ENCODE data around the gene RFX2. TPM values are rescaled to one million over a fixed set of nuclear protein-coding genes. Genes with fewer than 3 reads are reported as not detected.
"Not testable (repeated sequence)": the region's sequence is repeated elsewhere in the genome, so short reads cannot be mapped to it uniquely, and the experiment has no call there.

RFX2 gene
- total RNA-seq, 1 donor from 2014 or later = 27.9 TPM

GRCh38 chr19:6017576-6017975 is 92.7 kb downstream of the RFX2 start:
- no peak for DNase-seq (ENCODE audit: low spot score)

DNA sequence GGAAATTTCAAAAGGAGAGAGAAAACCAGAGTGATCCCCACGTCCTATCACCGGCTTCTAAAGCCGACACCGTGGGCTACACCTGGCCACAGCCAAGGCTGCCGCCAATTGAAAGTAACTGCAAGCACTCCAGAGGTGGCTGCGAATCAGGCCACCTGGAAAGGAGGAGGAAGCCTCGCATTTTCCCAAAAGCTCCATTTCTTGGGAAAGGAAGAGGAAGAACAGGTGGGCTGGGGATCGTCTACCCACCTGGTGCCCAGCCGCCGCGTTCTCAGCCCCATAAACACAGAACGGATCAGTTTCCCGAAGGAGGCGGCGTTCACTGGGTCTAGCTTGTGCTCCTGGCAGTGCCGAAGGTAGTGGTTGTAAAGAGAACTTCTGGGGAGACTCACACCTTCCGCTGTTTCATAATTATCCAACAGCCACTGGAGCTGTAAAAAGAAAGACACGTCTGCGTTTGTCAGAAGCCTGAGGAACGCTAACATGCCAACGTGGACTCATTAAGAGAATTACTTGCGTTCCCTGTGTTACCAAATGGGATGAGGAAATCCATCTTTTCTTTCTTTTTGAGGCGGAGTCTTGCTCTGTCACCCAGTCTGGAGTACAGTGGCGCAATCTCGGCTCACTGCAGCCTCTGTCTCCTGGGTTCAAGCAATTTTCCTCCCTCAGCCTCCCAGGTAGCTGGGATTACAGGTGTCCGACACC is 94.3 kb downstream of the RFX2 start:
- no peak for DNase-seq (ENCODE audit: low spot score)

- no peak for DNase-seq (ENCODE audit: low spot score)
Measured at GRCh38 chr19:6014551-6015135, 95.7 kb downstream of the RFX2 start.

GRCh38 chr19:6012426-6013170 is 97.7 kb downstream of the RFX2 start:
- no peak for DNase-seq (ENCODE audit: low spot score)

DNA sequence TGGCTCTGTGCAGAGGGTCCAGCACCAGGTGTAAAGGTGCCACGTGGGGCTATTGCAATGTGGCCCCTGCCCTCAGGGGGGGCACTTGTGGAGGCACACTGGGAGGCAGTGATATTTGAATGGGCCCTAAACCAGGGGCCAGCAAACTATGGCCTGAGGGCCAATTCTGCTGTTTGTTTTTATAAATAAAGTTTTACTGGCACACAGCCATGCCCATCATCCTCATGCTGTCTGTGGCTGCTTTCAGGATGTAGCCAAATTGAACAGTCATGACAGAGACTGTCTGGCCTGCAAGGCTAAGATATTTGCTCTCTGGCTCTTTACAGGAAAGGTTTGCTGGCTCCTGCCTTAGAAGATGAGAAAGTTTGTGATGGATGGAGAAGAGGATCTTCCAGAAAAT is 98.5 kb downstream of the RFX2 start:
- DNase-seq (ENCODE audit: low spot score) = no peak

- DNase-seq (ENCODE audit: low spot score) = no peak
Measured at GRCh38 chr19:6011206-6011605, 99.1 kb downstream of the RFX2 start.

DNA sequence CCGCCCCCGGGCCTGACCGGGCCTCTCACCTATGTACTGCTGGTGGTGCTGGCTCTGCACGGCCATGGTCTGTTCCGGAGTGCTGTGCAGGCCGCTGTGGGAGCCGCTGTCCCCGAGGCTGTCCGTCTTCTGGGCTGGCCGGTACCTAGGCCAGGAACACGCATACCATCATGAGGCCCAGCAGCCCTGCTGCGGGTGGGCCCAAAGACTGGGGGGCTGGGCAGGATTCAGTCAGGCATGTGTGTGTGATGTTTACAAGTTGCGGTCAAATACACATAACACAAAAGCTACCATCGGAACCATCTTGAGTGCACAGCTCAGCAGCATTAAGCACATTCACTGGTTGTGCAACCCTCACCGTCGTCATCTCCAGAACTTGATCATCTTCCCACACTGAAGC is 100.2 kb downstream of the RFX2 start:
- DNase-seq (ENCODE audit: low spot score) = no peak

- no peak for DNase-seq (ENCODE audit: low spot score)
Measured at GRCh38 chr19:6007866-6008265, 102.4 kb downstream of the RFX2 start.

DNA sequence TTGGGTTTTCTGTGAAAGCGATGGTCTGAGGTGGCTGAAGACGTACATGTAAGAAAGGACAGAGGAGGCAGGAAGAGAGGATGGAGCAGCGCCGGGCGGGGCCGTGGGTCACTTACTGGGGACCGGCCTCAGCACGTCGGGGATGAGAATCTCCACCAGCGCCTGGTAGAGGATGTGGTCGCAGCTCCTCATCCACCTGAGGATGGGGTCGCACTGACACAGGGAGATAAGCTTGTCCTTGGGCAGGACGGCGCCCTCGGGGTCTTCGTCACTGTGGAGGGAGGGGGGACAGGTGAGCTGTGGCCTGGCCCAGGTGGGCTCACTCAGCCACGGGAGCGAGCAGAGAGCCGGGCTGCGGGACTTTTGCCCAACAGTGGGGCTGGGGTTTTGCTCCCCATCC is 103.4 kb downstream of the RFX2 start:
- no peak for DNase-seq (ENCODE audit: low spot score)

GRCh38 chr19:6006070-6006446 is 104.2 kb downstream of the RFX2 start:
- not testable (repeated sequence) for DNase-seq (ENCODE audit: low spot score)

- no peak for DNase-seq (ENCODE audit: low spot score)
Measured at GRCh38 chr19:6005321-6006069, 104.8 kb downstream of the RFX2 start.

DNA sequence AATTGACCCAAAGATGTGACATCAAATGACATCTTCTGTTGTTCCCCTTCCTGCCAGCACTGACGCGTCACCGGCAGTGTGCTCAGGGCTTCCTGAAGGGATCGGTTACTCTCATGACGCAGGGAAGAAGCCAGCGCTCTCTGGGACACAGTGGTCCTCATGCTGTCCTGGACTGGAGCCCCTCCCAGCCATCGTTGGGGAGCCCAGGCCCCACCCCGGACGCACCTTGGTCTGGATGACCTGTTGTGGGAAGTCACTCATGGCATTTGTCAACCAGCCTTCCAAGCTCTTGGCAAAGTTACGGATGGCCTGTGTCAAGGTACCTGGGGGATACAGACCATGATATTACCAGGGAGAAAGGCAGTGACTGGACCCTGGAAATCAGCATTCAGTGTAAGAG is 106.3 kb downstream of the RFX2 start:
- no peak for DNase-seq (ENCODE audit: low spot score)

GRCh38 chr19:6002591-6002990 is 107.7 kb downstream of the RFX2 start:
- DNase-seq (ENCODE audit: low spot score) = no peak

DNA sequence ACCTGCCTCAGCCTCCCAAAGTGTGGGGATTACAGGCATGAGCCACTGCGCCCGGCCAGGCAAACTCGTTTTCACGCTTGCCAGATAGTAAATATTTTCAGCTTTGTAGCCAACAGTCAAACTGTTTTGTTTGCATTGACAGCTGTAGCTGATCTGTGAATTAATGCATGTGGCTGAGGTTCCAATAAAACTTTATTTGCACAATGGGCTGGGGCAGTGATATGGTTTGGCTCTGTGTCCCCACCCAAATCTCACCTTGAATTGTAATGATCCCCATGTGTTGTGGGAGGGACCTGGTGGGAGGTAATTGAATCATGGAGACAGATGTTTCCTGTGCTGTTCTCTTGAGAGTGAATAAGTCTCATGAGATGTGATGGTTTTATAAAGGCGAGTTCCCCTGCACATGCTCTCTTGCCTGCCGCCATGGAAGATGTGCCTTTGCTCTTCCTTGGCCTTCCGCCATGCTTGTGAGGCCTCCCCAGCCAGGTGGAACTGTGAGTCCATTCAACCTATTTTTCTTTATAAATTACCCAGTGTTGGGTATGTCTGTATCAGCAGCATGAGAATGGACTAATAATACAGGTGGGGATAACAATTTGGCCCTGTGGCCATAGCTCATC is 110.0 kb downstream of the RFX2 start:
- no peak for DNase-seq (ENCODE audit: low spot score)

GRCh38 chr19:5999693-6000092 is 110.6 kb downstream of the RFX2 start:
- DNase-seq (ENCODE audit: low spot score) = no peak

DNA sequence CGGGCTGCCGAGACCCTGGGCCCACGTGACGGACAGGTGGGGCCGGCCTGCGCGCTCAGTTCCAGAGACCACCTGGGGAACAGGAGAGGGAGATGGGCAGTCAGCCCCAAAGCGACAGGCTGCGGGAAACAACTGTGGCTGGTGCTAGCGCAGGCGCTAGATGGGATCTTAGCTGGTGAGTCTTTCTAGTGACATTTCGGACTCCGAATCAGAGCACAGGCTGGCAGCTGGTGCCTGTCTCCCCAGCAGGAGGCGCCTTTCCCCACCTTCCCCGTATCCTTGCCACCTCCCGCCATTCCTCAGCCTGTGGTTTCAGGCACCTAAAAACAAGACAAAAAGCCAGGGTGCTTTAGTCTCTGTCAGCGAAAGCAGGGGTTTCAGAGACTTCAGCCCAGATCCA is 112.9 kb downstream of the RFX2 start:
- DNase-seq (ENCODE audit: low spot score) = no peak

DNA sequence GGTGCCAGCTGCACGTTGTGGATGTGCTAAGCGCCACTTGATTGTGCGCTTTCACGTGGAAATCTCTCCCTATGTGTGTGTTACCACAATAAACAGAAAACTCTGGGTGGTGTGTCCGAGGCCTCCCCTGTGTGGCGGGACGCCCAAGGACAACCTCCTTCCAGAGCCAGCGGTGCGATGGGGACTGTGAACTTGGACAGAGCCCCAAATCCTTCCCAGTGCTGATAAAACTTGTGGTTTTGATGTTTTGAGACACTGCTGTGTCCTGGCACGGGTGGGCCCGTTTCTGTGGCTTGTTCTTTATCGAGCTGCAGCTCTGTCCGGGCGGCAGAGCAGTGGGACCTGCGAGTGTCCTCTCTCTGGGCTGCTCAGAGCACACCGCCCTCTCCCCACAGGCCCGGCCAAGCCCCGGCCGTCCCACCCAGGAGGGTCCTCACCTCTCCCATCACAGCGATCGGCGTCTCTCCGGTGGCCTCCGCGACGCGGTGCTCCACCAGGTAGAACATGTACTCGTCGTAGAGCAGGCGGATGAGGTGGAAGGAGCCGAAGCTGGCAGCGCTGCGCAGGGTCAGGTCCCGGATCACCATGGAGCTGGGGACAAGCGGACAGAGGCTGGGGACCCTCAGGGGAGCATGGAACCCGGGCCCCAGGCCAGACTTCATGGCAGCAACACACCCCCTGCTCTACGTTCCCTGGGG is 113.5 kb downstream of the RFX2 start:
- DNase-seq (ENCODE audit: low spot score) = no peak

GRCh38 chr19:5996102-5996501 is 114.2 kb downstream of the RFX2 start:
- no peak for DNase-seq (ENCODE audit: low spot score)

GRCh38 chr19:5995606-5996005 is 114.7 kb downstream of the RFX2 start:
- DNase-seq (ENCODE audit: low spot score) = no peak

DNA sequence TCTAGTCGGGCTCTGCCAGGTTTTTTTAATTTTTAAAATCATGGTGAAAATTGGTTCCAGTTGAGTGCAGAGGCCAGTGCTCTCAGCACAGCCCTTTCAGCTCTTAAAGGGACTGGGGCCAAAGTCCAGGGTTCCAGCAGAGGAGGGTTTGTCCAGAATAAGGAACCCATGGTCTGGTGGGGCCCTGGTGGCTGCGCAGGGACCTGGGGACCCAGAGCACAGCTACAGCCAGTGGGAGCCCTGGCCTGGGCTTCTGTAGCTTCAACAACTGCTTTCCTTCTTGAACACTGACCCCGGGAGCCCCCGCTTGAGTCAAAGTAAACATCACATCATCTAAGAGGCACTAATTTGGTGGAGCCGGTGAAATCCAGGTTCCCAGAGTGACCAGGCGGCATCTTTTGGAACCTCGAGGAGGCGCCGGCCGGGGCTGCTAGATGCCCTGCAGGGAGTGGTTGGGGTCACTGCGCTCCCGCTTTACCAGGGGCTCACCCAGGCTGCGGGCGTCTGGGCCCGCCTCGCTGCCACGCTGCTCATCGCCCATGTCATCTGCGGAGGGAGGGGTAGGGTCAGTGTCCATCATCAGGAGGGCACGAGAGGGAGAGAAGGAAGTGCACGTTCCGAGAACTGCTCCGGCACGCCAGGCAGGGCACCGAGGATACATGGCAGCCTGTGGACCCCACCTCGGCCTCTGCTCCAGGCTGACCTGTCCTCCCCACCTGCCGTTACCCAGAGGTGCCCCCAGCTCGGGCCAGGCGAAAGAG is 115.7 kb downstream of the RFX2 start:
- DNase-seq (ENCODE audit: low spot score) = no peak

All from mesenteric fat pad (tissue), 1 donor.